HG03039 (cell line): ENCODE measurements around the gene MEIS2.

ENCODE experiments used
- ATAC-seq: cut with Tn5 transposase; IDR thresholded peaks from one replicate; pipeline ENCODE4 v1.9.1; 2021; ENCODE audit warnings: mild to moderate bottlenecking, moderate library complexity; ENCODE audit not compliant: unreplicated experiment

Gene MEIS2

GRCh38 chr15:36903922-36904556 is 196.3 kb downstream of the MEIS2 start:
- ATAC-seq, result no peak

DNA sequence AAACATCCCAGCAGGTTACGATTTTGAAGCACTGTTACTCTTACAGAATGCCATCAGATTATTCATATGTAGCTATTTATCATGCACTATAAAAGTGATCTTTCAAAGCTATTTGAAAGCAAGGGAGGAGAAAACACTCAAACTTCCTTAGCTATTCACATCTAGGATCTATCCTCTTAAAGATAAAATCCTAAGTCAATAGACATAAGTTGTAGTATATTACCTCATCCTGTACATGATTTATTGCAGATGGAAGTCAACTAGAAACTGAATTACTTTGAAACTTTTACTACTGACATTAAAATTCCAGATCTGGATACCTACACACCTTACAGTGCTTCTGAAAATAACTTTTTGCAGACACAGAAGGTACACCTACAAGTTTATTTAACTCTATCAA is 197.2 kb downstream of the MEIS2 start:
- no peak for ATAC-seq

DNA sequence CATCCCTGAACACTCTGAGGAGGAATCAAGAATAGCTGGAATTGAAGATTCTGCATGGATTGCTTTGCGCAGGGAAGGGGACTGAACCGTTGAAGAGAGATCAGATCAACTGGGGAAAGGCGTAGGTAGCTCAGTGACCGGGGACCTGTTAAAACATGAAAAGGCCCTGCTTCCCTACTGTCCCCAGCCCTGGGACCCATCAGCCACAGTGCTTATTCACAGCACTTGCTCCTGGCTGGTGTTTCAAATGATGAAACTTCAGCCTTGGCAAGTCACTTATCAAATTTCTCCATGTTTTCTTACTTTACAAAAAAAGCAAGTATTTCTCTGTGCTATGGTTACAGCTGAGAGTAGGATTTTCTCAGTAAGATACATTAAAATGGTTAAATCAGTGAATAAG is 199.3 kb downstream of the MEIS2 start:
- ATAC-seq, result no peak

DNA sequence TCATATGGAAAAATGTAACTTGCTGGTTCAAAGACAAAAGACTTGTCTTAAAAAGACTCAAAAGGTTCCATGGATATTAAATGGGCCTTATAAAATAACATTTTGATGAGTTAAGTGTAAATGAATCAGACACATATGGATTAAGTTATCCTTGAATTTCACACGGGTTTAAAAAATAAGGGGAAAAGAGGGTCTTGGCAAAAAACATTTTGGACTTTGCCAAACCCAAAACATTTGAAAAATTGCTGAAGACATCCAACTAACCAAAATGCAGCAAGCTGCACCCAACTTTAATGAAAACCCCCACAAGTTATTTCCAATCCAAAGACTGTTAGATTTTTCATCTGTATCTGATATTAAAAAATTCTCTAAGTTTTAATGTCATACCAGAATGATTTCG is 200.7 kb downstream of the MEIS2 start:
- no peak for ATAC-seq

GRCh38 chr15:36898536-36899126 is 201.7 kb downstream of the MEIS2 start:
- no peak for ATAC-seq

DNA sequence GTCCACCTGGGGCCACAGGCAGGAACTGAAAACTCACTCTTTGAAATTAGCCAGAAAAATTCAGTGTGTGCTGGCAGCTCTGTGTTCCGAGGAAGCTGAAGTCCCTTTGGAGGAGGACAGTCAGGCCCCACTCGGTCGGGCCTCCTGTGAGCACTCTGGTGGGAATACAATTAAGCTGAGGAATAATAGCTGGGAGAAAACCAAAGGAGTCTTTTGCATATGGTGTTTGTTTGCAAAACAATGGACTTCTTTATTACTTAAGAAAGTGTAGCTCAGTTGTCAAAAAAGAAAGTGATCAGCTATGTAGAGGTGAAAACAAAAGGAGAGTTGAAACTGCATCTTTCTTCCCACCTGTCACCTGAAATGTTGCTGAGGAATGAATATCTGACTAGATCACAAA is 202.5 kb downstream of the MEIS2 start:
- ATAC-seq, result no peak

GRCh38 chr15:36896949-36897348 is 203.4 kb downstream of the MEIS2 start:
- ATAC-seq, result no peak

GRCh38 chr15:36894075-36894474 is 206.3 kb downstream of the MEIS2 start:
- no peak for ATAC-seq

DNA sequence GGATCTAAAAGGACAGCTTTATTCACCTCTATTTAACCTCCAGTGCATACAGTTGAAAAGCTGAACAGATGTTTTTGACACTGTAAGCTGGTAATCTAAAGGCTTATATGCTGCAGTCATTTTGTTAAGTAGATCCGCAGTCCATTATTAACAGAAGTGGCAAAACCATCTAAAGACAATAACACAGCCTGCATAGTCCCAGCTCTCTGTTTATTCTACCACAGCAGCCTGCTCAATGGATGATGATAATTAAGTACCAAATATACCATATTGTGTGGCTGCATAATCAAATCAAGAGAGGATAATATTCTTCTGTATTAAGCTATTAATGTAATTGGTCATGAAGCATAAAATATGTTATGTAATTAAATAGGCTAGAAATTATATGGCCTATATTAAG is 207.1 kb downstream of the MEIS2 start:
- no peak for ATAC-seq

DNA sequence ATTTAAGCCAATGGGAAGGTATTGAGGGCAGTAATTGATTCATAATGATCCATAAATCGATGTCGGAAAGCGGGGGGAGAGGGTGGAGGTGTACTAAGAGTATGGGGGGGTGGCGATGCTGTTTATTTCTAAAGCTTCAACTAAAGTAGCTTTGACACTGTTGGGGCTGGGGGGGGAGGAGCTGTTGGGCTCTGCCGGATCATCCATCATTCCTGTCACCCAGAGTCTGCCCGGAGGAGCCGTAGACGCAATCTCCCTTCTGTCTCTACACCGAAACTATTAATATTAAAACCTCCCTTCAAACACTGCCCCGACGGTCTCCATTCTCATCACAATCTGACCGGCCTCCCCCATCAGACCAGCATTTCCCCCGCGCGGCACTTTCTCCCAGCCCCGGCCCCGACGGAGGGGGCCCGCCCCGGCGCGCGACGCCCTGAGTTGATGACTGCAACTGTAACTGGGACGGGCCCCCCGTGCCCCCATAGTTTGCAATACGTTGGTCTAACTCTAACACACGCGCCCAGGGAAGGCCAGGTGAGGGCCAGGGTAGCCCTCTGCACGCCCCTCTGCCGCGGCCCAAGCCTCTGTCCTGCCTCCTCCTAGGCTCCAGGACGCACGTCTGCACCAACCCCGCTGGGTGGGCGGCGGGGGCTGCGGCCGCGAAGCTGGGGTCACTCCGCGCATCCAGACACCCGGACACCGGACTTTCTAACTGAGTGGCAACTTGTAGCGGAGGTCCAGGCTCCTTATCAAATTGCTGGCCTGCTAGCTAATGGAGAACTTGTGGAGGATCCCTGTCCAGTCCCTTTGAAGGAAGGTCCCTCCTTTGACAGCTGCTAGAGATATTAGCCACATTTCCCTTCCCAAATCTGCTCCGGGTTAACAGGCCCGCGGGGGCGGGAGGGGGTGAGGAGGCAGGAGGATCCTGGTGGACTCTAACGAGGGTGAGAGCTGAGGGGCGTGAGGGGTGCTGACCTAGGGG is 212.0 kb downstream of the MEIS2 start:
- ATAC-seq, result no peak

DNA sequence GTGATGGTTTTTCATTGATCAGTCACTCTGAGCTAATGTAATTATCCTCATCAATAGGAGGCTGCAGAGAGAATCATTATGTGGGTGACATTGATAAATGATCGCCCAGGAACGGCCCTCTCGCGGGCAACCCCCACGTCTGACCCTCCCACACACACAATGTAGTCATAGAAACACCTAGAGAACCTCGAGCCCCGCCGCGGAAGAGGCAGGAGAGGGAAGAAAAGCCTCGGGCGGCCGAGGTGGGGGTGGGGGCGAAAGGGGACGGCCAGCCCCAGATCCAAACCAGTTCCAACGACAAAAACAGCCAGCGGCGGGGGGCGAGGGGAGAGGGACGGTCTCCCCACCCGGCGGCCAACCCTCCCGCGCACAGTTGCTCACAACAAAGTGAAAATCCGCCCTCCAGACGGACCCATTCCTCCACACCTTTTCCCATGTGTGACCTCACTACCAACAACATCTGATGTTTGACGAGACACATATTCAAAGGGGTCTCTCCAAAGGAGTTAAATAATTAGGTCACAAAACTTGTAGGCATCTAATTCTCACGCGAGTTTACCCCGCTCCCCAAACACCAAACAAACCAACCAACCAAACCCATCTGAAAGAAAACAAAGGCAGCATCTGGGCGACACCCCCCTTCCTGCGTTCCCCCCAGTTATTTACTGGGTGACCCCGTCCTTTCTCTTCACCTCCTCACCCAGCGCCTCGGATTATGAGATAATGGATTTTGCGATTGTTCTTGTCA is 213.0 kb downstream of the MEIS2 start:
- no peak for ATAC-seq

GRCh38 chr15:36886701-36887100 is 213.6 kb downstream of the MEIS2 start:
- ATAC-seq, result no peak

GRCh38 chr15:36886191-36886590 is 214.2 kb downstream of the MEIS2 start:
- no peak for ATAC-seq

DNA sequence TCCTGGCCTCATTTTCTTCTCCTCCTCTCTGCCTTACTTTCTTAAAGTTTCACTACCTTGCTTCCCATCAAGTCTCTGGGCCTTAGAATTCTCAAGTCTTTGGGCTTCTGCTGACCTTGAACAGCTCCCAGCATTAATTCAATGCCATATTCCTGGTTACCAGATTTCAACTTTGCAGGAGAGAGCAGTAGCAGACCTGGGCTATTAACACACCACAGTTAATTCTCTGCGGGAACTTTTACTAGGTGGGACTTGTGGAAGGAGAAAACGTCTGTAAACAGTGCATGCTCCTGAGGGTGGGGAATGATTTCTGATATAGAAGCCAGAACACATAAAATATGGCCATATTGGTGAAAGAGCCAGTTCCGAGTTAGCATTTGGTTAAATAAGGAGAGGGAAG is 214.6 kb downstream of the MEIS2 start:
- ATAC-seq, result no peak

- no peak for ATAC-seq
Observed at GRCh38 chr15:36884936-36885635, 215.3 kb downstream of the MEIS2 start.

DNA sequence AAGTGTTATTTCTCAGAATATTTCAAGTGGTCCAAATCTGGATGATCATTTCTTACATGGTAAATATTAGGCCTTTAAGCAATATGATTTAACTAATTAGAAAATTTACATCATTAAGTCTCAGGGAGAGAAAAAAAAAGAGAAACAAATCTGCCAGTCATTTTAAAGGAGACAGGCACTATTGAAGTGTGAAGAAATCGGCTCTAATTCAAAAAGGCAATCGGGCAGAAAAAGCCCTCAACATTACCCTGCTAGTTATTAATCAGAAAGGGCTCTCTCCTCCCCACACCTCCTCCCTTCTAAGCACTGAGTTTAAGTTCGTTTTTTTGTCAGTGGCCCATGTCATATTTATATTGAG is 215.9 kb downstream of the MEIS2 start:
- no peak for ATAC-seq

DNA sequence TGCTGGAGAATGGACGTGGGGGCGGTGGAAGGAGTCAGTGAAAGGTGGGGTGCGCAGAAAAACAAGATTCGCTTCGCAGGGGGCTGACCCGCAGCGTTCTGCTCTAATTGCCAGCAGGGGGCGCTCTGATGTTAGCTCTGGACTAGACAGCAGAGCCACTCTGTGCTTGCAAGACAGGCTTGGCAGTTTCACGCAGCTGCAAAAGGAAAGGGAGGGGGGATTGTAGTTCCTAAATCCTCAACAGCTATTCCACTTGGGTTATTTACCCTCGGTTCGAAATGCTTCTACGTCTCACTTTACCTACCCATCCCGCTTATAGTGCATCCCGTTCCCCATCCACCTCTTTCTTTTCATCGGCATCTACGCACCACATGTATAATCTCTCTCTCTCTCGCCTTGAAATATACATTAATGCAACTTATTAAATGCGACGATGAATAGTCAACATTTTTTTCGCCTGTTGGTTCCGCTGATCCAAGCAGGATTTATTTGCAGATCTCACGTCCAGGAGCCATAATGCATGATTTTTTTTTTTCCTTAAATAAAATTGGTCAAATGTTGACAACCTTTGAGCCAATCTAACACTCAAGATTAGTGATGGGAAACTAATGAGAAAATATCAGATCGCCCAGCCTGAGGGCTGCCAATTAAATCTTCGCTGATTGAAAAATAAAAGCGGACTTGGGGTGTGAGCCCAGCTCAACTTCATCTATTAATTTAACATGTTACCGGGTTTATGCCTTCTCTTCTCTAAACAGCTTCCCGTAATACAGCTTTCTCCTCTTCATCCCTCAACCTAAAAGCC is 216.4 kb downstream of the MEIS2 start:
- ATAC-seq, result peak; percentile 61

DNA sequence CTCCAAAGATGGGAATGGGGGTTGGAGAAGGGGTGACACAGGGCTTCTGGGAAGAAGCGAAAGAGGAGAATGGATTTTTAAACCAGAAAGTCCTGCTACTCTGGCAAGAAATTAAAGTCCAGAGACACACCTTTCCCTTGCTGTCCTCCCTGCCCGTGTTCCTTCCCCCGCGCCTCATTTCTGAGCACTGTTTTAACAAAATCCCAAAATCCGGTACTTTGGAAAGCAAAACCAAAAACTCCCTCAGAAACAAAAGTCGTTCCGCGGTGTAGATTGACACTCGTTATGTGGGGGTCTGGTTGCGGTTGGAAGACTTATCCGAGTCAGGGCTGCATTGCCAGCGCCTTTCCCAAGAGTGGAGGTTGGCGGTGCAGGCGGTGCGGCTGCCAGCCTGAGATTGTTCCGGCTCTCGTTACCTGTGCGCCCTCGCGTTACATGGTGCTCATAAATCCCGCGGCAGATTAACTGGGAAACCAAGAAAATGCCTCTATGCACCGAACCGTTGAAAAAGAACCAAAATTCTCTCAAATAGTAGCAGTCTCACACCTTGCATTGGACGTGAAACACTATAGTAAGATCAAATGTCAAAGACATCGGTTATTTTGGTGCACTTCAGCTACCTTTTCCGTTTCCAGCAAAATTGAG is 217.7 kb downstream of the MEIS2 start:
- no peak for ATAC-seq

DNA sequence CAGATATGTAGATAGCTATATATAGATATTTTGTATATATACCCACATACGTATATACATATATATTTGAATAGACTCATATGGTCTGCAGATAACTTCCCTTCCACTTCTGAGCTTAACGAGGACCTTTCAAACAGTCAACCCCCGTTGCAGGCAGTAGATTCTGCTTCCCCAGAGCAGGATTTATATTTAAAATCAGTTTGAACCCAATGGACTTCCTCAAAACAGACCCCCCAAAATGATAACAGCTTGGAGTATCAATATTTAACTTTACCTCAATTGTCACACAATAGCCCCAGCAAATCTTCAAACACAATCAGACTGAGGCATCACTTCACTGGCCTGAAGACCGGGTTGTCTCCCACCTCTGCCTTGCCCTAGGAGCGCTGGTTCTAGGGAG is 218.3 kb downstream of the MEIS2 start:
- ATAC-seq, result no peak
